Activated CD8-positive, alpha-beta T cell treated with anti-CD3 and anti-CD28 coated beads for 36 hours (primary cell): ENCODE data around the gene PIGQ. TPM values are rescaled to one million over a fixed set of nuclear protein-coding genes. Genes with fewer than 3 reads are reported as not detected.

ENCODE experiments used
- ATAC-seq: fragments of 200-7000 bp; cut with Tn5 transposase; one replicate; pipeline ENCODE4 v1.10.0; 2021; ENCODE audit warnings: mild to moderate bottlenecking, moderate library complexity
- CTCF ChIA-PET: fragments of 350-600 bp; sonication (Branson Sonifier 250); formaldehyde crosslinking; loops from one replicate; lab custom pipeline; 2021; ENCODE audit warnings: antibody characterized with exemption; lab: Charles Lee
- POLR2A ChIA-PET: fragments of 350-600 bp; sonication (Branson Sonifier 250); formaldehyde crosslinking; loops from one replicate; lab custom pipeline; 2021; ENCODE audit warnings: antibody characterized with exemption; lab: Charles Lee
- DNase-seq: peaks from one replicate; pipeline ENCODE4 v3.0.0-alpha.2; 2020
- H3K27ac Mint-ChIP-seq: one replicate; pipeline ENCODE4 v1.8.0; 2021; ENCODE audit warnings: mild to moderate bottlenecking, mixed read lengths
- H3K27me3 Mint-ChIP-seq: one replicate; pipeline ENCODE4 v1.8.0; 2021; ENCODE audit warnings: mixed read lengths
- H3K36me3 Mint-ChIP-seq: one replicate; pipeline ENCODE4 v1.8.0; 2021; ENCODE audit warnings: low read depth, mixed read lengths
- H3K4me1 Mint-ChIP-seq: one replicate; pipeline ENCODE4 v1.8.0; 2021; ENCODE audit warnings: low read depth, mixed read lengths
- H3K4me3 Mint-ChIP-seq: one replicate; pipeline ENCODE4 v1.8.0; 2021; ENCODE audit warnings: mild to moderate bottlenecking, moderate library complexity, mixed read lengths
- H3K9me3 Mint-ChIP-seq: one replicate; pipeline ENCODE4 v1.8.0; 2021; ENCODE audit warnings: mixed read lengths
- CTCF ChIP-seq: fragments of 200-600 bp; IDR thresholded peaks from one replicate; pipeline ENCODE4 v1.8.0; 2022; ENCODE audit warnings: antibody characterized with exemption, mild to moderate bottlenecking
- intact Hi-C: fragments of 100-400 bp; cut with micrococcal nuclease; formaldehyde crosslinking; loops from one replicate; pipeline ENCODE4 v1.10.0; 2022
- total RNA-seq, 2 experiments: library from RNA; stranded (reverse); gene quantifications; one replicate each; pipeline ENCODE4 v1.2.3, GENCODE V29; 2021

Gene PIGQ
- total RNA-seq, 2 experiments from 2014 or later: 18.5 to 18.6 TPM

DNA sequence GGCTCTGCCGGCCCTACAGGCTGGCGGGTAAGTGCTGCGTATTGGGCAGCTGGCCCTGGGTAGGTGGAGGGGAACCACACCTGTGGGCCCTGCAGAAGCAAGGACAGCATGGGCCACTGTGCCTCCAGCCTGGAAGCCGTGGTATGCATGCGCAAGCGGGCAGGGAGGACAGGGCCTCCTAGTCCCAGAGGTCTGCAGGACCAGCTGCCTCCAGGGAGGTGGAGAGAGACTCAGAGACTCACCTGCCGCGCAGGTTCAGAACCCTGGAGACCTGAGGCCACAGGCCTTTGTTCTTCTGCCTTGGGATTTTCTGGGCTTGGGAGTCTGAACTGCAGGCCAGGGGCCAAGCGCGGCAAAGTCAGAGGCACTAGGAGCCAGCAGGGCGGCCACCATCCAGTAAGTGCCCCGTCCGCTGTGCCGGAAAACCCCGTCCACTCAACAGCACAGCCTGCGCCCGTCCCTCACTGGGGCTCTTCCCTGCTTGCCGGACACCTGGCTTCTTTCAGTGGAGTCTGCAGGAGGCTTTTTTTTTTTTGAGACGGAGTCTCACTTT is 11.3 kb downstream of the PIGQ start:
- ChIA-PET POLR2A (interaction anchor here (0.9 kb wide), 1 partner anchor 30 kb away, joined by 3 read pairs; no protein-coding TSS in a partner anchor), CTCF (no interaction called here)
- ATAC-seq (no peak), DNase-seq (no peak)
- Mint-ChIP-seq H3K4me1 (peaks cover 3% of the 10 kb centered on the region), H3K9me3 (no peaks in the 10 kb centered on the region), H3K4me3 (no peak overlapping the region), H3K27ac (no peak overlapping the region), H3K27me3 (no peaks in the 10 kb centered on the region), H3K36me3 (no peaks in the 10 kb centered on the region)
- no peak for TF ChIP-seq CTCF
- intact Hi-C loops: loop anchor here (10.0 kb wide), 1 partner anchor 84 kb away; the partner anchor contains the start of gene RHOT2

DNA sequence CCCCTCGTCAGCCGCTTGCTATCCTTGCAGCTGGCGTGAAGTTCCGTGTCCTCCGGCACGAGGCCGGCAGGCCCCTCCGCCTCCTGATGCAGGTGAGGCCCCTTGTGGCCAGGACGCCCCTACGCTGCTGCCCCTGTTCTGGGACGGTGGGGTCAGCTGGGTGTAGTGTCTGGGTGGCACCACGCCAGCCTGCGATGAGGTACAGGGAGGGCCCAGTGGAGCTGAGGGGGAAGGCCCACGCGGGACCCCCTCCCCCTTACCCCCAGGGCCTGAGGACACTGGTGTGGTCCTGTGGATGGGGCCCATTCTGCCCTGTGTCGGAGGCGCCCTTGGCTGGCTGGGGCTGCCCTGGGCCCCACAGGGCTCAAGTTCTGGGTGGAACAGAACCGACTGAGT is 12.4 kb downstream of the PIGQ start:
- Mint-ChIP-seq H3K4me1 (peaks cover 3% of the 10 kb centered on the region), H3K9me3 (no peaks in the 10 kb centered on the region), H3K4me3 (no peak overlapping the region), H3K27me3 (no peaks in the 10 kb centered on the region), H3K36me3 (peaks cover under 1% of the 10 kb centered on the region), H3K27ac (no peak overlapping the region)
- intact Hi-C loops: loop anchor here (10.0 kb wide), 1 partner anchor 83 kb away; the partner anchor contains the start of gene RHOT2
- TF ChIP-seq CTCF: no peak
- POLR2A ChIA-PET: interaction anchor here (0.6 to 1.4 kb wide), 2 partner anchors 42 to 60 kb away, joined by 3 read pairs; no protein-coding TSS in a partner anchor
- DNase-seq: no peak
- CTCF ChIA-PET: no interaction called here
- ATAC-seq: no peak

- peaks cover 6% of the 10 kb centered on the region for H3K4me1 Mint-ChIP-seq
- CTCF ChIA-PET: no interaction called here
- intact Hi-C loops: loop anchor here (10.0 kb wide), 1 partner anchor 82 kb away; the partner anchor contains the start of gene RHOT2
- peaks cover 4% of the 10 kb centered on the region for H3K36me3 Mint-ChIP-seq
- no peaks in the 10 kb centered on the region for H3K27me3 Mint-ChIP-seq
- POLR2A ChIA-PET: interaction anchor here (0.6 to 1.4 kb wide), 2 partner anchors 42 to 59 kb away, joined by 3 read pairs; no protein-coding TSS in a partner anchor
- DNase-seq (no peak), ATAC-seq (no peak)
- no peak overlapping the region for H3K27ac Mint-ChIP-seq
- no peak for TF ChIP-seq CTCF
- no peak overlapping the region for H3K4me3 Mint-ChIP-seq
- no peaks in the 10 kb centered on the region for H3K9me3 Mint-ChIP-seq
These were observed 13.0 kb downstream of the PIGQ start for GRCh38 chr16:582614-583331.

- Mint-ChIP-seq H3K4me3 (no peak overlapping the region), H3K9me3 (no peaks in the 10 kb centered on the region), H3K36me3 (peaks cover 11% of the 10 kb centered on the region), H3K27ac (no peak overlapping the region), H3K4me1 (peaks cover 6% of the 10 kb centered on the region), H3K27me3 (no peaks in the 10 kb centered on the region)
- no peak for TF ChIP-seq CTCF
- ATAC-seq: no peak
- intact Hi-C loops: loop anchor here (10.0 kb wide), 1 partner anchor 81 kb away; the partner anchor contains the start of gene RHOT2
- ChIA-PET POLR2A (interaction anchor here (1.0 to 1.4 kb wide), 2 partner anchors 56 to 59 kb away, joined by 3 read pairs; partner anchors contain the start of gene CAPN15), CTCF (no interaction called here)
- no peak for DNase-seq
These were observed 13.7 kb downstream of the PIGQ start for GRCh38 chr16:583470-583814.
